IMR-90 (cell line): ENCODE data around the gene HYDIN.
"Not testable (repeated sequence)": the region's sequence is repeated elsewhere in the genome, so short reads cannot be mapped to it uniquely, and the experiment has no call there.

Experiments
- CEBPB ChIP-seq: IDR thresholded peaks from 2 replicates; pipeline ENCODE4 v1.6.1; 2012; ENCODE audit warnings: low read depth, low read length, improper control_type of control experiment
- FOS ChIP-seq: fragments of 150-350 bp; IDR thresholded peaks from 2 replicates; pipeline ENCODE4 v1.6.1; 2016; ENCODE audit warnings: low read depth, low read length
- POLR2A ChIP-seq: IDR thresholded peaks from 2 replicates; pipeline ENCODE4 v1.6.1; 2012; ENCODE audit warnings: mild to moderate bottlenecking, low read depth, low read length
- RCOR1 ChIP-seq: IDR thresholded peaks from 2 replicates; pipeline ENCODE4 v1.6.1; 2012; ENCODE audit warnings: mild to moderate bottlenecking, low read length, improper control_type of control experiment; ENCODE audit not compliant: insufficient replicate concordance
- TF ChIP-seq, protein P1 (sequence below): conservative IDR thresholded peaks from 2 replicates; pipeline ENCODE4 v1.5.1; 2012; ENCODE audit warnings: mild to moderate bottlenecking, low read depth, low read length, improper control_type of control experiment

- TF ChIP-seq, protein P1, sequence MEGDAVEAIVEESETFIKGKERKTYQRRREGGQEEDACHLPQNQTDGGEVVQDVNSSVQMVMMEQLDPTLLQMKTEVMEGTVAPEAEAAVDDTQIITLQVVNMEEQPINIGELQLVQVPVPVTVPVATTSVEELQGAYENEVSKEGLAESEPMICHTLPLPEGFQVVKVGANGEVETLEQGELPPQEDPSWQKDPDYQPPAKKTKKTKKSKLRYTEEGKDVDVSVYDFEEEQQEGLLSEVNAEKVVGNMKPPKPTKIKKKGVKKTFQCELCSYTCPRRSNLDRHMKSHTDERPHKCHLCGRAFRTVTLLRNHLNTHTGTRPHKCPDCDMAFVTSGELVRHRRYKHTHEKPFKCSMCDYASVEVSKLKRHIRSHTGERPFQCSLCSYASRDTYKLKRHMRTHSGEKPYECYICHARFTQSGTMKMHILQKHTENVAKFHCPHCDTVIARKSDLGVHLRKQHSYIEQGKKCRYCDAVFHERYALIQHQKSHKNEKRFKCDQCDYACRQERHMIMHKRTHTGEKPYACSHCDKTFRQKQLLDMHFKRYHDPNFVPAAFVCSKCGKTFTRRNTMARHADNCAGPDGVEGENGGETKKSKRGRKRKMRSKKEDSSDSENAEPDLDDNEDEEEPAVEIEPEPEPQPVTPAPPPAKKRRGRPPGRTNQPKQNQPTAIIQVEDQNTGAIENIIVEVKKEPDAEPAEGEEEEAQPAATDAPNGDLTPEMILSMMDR = not testable (repeated sequence)
- TF ChIP-seq CEBPB, FOS, RCOR1, POLR2A: not testable (repeated sequence)
Observed at GRCh38 chr16:70876442-70876841, 354.1 kb downstream of the HYDIN start.
